Measurements from ENCODE around the gene MYBPC1.

The MYBPC1 gene

DNA sequence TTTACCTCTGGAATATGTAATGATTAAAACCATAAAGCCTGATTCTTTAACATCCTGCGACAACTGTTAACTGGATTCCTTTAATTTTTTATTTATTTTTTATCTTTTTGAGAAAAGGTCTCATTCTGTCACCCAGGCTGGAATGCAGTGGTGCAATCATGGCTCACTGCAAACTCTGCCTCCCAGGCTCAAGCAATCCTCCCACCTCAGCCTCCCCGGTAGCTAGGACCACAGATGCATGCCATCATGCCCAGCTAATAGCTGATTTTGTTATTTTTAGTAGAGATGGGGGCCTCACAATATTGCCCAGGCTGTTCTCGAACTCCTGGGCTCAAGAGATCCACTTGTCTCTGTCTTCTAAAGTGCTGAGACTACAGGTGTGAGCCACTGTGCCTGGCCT, 3.7 kb downstream of the MYBPC1 start:
- TF ChIP-seq, protein P1, sequence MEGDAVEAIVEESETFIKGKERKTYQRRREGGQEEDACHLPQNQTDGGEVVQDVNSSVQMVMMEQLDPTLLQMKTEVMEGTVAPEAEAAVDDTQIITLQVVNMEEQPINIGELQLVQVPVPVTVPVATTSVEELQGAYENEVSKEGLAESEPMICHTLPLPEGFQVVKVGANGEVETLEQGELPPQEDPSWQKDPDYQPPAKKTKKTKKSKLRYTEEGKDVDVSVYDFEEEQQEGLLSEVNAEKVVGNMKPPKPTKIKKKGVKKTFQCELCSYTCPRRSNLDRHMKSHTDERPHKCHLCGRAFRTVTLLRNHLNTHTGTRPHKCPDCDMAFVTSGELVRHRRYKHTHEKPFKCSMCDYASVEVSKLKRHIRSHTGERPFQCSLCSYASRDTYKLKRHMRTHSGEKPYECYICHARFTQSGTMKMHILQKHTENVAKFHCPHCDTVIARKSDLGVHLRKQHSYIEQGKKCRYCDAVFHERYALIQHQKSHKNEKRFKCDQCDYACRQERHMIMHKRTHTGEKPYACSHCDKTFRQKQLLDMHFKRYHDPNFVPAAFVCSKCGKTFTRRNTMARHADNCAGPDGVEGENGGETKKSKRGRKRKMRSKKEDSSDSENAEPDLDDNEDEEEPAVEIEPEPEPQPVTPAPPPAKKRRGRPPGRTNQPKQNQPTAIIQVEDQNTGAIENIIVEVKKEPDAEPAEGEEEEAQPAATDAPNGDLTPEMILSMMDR (IDR thresholded peaks at IDR 0.05; ENCODE audit: low read length, missing control alignments), result no peak

DNA sequence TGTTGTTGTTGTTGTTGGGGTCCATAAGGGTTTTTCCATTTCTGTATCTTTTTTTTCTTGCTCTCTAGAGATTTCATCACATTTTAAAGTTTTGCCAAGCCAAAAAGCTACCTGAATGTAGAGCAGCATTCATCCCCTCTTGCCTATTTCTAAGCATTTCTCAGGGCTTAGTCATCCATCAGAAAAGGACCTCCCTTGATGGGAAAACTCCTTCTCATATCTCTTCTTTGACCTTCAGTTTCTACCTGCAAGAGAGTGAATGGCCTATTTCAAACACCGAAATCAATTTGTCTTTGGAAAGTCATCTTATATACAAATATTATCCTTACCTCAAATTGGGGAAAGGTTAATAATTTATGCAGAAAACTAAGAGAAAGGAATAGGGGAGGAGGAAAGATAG, 4.5 kb downstream of the MYBPC1 start:
- no peak overlapping the region for H3K4me3 ChIP-seq (replicated peaks; ENCODE audit: low read depth, low read length)
- TF ChIP-seq, protein P1 (IDR thresholded peaks at IDR 0.05; ENCODE audit: low read length, missing control alignments), result no peak
- DNase-seq (ENCODE audit: low read depth), result no peak

More for the DNA sequence above, 3.7 kb downstream of the MYBPC1 start:
- no peak for DNase-seq (ENCODE audit: low read depth)
- H3K4me3 ChIP-seq (replicated peaks; ENCODE audit: low read depth, low read length), result no peak overlapping the region

DNA sequence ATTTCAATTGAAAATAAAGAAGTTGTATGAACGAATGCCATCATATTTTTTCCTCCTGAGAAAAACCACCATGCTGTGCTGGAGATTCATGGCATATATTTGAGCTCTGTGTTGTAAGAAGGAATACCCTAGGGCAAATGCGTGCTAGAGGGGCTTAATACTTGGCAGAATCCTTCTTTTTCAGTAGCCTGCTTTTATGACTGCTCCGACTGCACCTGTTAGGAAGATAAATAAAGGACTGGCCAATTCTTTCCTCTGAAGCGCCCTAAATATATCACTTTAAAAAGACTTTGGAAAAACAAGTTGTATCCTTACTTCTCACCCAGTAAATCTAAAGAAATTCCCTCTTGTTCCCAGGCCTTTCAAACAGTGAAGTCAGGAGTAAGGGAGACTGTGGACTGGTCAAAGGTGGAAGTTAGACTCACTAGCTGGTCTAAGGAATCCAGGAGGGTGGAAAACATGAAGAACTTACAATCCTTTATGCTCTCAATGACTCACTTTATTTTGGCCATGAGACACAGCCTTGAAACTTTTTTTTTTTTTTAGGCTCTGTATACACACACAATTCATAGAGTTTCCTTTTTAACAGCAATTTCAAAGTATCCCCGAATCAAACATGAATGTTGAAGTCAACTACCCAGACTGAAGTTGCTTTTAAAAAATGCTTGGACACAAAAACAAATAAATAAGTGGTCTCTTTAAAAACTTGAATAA, 5.2 kb downstream of the MYBPC1 start:
- DNase-seq (ENCODE audit: low read depth), result no peak
- no peak overlapping the region for H3K4me3 ChIP-seq (replicated peaks; ENCODE audit: low read depth, low read length)
- TF ChIP-seq, protein P1 (IDR thresholded peaks at IDR 0.05; ENCODE audit: low read length, missing control alignments), result no peak

DNA sequence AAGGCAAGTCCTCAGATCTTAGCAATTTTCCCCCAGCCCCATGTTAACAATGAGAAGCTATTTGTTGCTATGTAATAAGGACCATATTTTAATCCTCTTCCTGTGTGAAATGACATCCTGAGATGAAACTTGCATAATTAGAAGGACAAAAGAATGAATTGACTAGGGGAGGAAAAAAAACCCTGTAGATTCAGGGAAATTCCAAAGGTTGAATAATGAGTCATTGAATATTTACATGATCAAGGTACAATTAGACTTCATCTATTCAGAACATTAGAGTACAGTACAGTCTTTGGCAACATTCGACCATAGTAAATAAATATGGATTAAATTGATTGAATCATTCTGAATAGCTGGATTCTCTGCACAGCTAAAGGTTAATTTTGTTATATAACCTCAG, 9.4 kb downstream of the MYBPC1 start:
- TF ChIP-seq, protein P1 (IDR thresholded peaks at IDR 0.05; ENCODE audit: low read length, missing control alignments), result no peak
- no peak for DNase-seq (ENCODE audit: low read depth)
- H3K4me3 ChIP-seq (replicated peaks; ENCODE audit: low read depth, low read length), result no peak overlapping the region

DNA sequence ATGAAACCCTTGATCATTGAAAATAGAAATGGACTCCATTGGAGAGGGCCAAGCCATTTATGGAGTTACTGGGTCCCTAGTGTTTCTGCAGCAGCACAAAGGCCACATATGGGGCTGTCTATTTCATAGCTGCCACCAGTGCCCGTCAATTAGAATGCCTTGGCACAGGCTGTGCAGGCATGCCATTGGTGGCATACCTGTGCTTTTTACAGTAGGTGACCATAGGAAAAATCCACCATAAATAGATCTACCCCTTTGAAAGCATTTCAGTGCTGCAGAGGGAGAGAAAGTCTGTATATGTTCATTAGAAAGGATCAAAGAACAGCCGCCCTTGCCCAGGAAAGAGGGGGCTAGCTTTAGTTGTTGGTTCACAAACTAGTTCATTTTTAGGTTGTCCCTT, 13.1 kb downstream of the MYBPC1 start:
- TF ChIP-seq, protein P1 (IDR thresholded peaks at IDR 0.05; ENCODE audit: low read length, missing control alignments), result no peak
- no peak for DNase-seq (ENCODE audit: low read depth)
- no peak overlapping the region for H3K4me3 ChIP-seq (replicated peaks; ENCODE audit: low read depth, low read length)

DNA sequence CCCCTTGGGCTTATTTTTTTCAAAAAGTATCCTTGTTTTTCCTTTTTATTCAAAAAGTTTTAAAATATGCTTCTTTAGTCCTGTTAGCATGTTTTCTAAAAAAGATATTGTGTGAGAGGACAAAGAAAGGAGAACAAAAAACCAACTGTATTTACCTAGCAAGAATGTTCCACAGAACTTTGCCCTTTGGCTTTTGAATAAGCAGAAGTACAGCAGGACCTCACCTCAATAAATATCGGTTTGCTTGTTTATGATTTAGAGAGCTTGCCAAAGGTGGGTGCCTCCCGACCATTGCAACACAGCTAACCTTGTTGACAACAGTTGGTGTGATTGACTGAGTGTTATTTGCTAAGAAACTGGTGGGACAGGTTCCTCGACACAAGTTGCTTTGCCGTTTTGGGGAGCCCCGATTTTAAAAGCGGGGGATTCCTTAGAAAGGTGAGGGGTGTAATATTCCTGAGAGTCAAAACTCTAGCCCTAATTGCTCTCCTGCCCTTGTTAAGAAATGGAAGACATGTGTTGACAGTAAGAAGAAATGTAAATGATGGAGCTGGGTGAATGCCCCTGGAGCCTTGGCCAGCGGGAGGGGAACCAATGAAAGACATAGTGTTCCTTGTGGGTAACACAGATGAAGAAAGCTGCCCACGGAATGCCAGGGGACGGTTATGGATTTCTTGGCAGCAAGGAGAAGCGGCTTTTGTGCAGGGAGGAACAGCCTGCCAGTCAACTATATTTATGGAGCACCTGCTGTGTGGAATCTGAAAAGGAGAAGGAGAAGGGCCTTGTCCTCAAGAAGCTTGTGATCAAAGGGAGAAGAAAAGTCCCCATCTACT, 13.7 kb downstream of the MYBPC1 start:
- DNase-seq (ENCODE audit: low read depth), result no peak
- TF ChIP-seq, protein P1 (IDR thresholded peaks at IDR 0.05; ENCODE audit: low read length, missing control alignments), result no peak

More for the DNA sequence above, 13.7 kb downstream of the MYBPC1 start:
- no peak overlapping the region for H3K4me3 ChIP-seq (replicated peaks; ENCODE audit: low read depth, low read length)

Measured in fibroblast of pulmonary artery (primary cell).